Keratinocyte (primary cell): ENCODE results near the gene CCDC3.

Experiments
- CTCF ChIP-seq, 3 experiments: IDR thresholded peaks in 1 of 3; conservative IDR thresholded peaks in 1 of 3; optimal IDR thresholded peaks in 1 of 3; 2 replicates in 2 of 3; 3 replicates in 1 of 3; pipeline versions ENCODE3 to v1.5.1; 2011; ENCODE audit warnings: low read length in 3 of 3, mild to moderate bottlenecking in 3 of 3, moderate library complexity in 2 of 3, control low read depth in 1 of 3, inconsistent platforms in 1 of 3; ENCODE audit not compliant: insufficient read depth in 2 of 3; ENCODE audit errors: extremely low read depth in 1 of 3
- EZH2 ChIP-seq: IDR thresholded peaks from one replicate; pipeline ENCODE4 v1.6.1; 2012; ENCODE audit warnings: inconsistent platforms, mild to moderate bottlenecking, low read length, moderate library complexity

- TF ChIP-seq CTCF (optimal IDR thresholded peaks at IDR 0.05 in 1 of 3, IDR thresholded peaks at IDR 0.05 in 1 of 3, conservative IDR thresholded peaks at IDR 0.05 in 1 of 3; ENCODE audit: extremely low read depth in 1 of 3, insufficient read depth in 2 of 3, low read length in 3 of 3) (no peak), EZH2 (no peak)
These were observed 49.7 kb upstream of the CCDC3 start for GRCh38 chr10:13051126-13051694.
